PC-9 (cell line): Measurements from ENCODE around the gene MYH14. TPM values are rescaled to one million over a fixed set of nuclear protein-coding genes. Genes with fewer than 3 reads are reported as not detected.

Experiments
- BruUV-seq: library from RNA; stranded (reverse); fragments of 400-500 nt; replicated peaks from 2 replicates; lab custom pipeline; 2021; lab: Mats Ljungman, UMichigan
- CTCF ChIA-PET: fragments of 300-600 bp; sonication (Branson Sonifier 250); formaldehyde crosslinking; loops from one replicate; lab custom pipeline; 2022; ENCODE audit warnings: antibody characterized with exemption; lab: Charles Lee
- POLR2A ChIA-PET: fragments of 300-600 bp; sonication (Branson Sonifier 250); formaldehyde crosslinking; loops from one replicate; lab custom pipeline; 2022; ENCODE audit warnings: antibody characterized with exemption; ENCODE audit not compliant: unreplicated experiment; lab: Charles Lee
- DNase-seq, 2 experiments: peaks; one replicate each; pipeline versions ENCODE4 v3.0.0 to v3.0.0-alpha.2; 2015 to 2022; ENCODE audit warnings: mixed read lengths in 1 of 2
- H2AFZ ChIP-seq: fragments of 200-600 bp; sonication (generic); 2 replicates; pipeline ENCODE4 v1.8.1; 2017; ENCODE audit warnings: antibody characterized with exemption
- H3F3A ChIP-seq: fragments of 200-600 bp; sonication (generic); 2 replicates; pipeline ENCODE4 v1.8.1; 2017; ENCODE audit warnings: antibody characterized with exemption, mild to moderate bottlenecking, low read depth; ENCODE audit not compliant: insufficient read depth
- H3K27ac ChIP-seq: fragments of 200-600 bp; sonication (generic); 2 replicates; pipeline ENCODE4 v1.6.1; 2016; ENCODE audit warnings: mixed run types
- H3K27me3 ChIP-seq: fragments of 200-600 bp; sonication (generic); 2 replicates; pipeline ENCODE4 v1.6.1; 2016; ENCODE audit warnings: low read depth, mixed run types; ENCODE audit not compliant: insufficient read depth
- H3K36me3 ChIP-seq: fragments of 200-600 bp; sonication (generic); 2 replicates; pipeline ENCODE4 v1.6.1; 2016; ENCODE audit warnings: low read depth, mixed run types
- H3K4me1 ChIP-seq: fragments of 200-600 bp; sonication (generic); replicated peaks from 2 replicates; pipeline ENCODE4 v1.6.1; 2016; ENCODE audit warnings: mixed run types; ENCODE audit not compliant: insufficient read depth
- H3K4me2 ChIP-seq: fragments of 200-600 bp; sonication (generic); 2 replicates; pipeline ENCODE4 v1.6.1; 2017; ENCODE audit warnings: mixed run types
- H3K4me3 ChIP-seq: fragments of 200-600 bp; sonication (generic); 2 replicates; pipeline ENCODE4 v1.6.1; 2016; ENCODE audit warnings: mixed run types
- H3K79me2 ChIP-seq: fragments of 200-600 bp; sonication (generic); 2 replicates; pipeline ENCODE4 v1.6.1; 2017; ENCODE audit warnings: low read depth, mixed run types
- H3K9me2 ChIP-seq: fragments of 200-600 bp; sonication (generic); 2 replicates; pipeline ENCODE4 v1.8.1; 2017; ENCODE audit warnings: mild to moderate bottlenecking; ENCODE audit not compliant: insufficient read depth
- H3K9me3 ChIP-seq: fragments of 200-600 bp; sonication (generic); 2 replicates; pipeline ENCODE4 v1.8.1; 2016; ENCODE audit warnings: low read depth; ENCODE audit not compliant: insufficient read depth
- H4K20me1 ChIP-seq: fragments of 200-600 bp; sonication (generic); 2 replicates; pipeline ENCODE4 v1.8.1; 2017; ENCODE audit not compliant: insufficient read depth
- CTCF ChIP-seq: fragments of 200-600 bp; sonication (generic); conservative IDR thresholded peaks from 2 replicates; pipeline ENCODE4 v1.6.1; 2017; ENCODE audit warnings: mixed run types, antibody characterized with exemption, mild to moderate bottlenecking, moderate library complexity
- EZH2 ChIP-seq: fragments of 200-600 bp; sonication (generic); IDR thresholded peaks from 2 replicates; pipeline ENCODE4 v1.8.0; 2017; ENCODE audit warnings: antibody characterized with exemption, low read depth
- intact Hi-C: fragments of 100-400 bp; cut with micrococcal nuclease; formaldehyde crosslinking; loops from one replicate; pipeline ENCODE4 v1.10.0; 2022; ENCODE audit not compliant: unreplicated experiment
- total RNA-seq: library from RNA; stranded (reverse); gene quantifications from 2 replicates; pipeline ENCODE4 v1.2.3, GENCODE V29; 2021

The MYH14 gene
- total RNA-seq, 1 experiment from 2014 or later: 115 TPM

- Histone ChIP-seq H3K9me2 (no peaks in the 10 kb centered on the region), H2AFZ (no peak overlapping the region), H3K9me3 (no peaks in the 10 kb centered on the region), H4K20me1 (0 out of 2 replicates have a peak, but pooled peaks cover 2% of the 10 kb centered on the region), H3K27me3 (no peaks in the 10 kb centered on the region), H3F3A (0 out of 2 replicates have a peak, but pooled peaks cover 3% of the 10 kb centered on the region), H3K36me3 (peaks cover 8% of the 10 kb centered on the region; the same call in 1 of the 2 replicates), H3K4me1 (no peaks in the 10 kb centered on the region), H3K4me3 (no peak overlapping the region), H3K27ac (no peak overlapping the region), H3K79me2 (no peaks in the 10 kb centered on the region), H3K4me2 (no peak overlapping the region)
- POLR2A ChIA-PET: no interaction called here
- TF ChIP-seq EZH2: no peak
- no peak for TF ChIP-seq CTCF
- no peak for DNase-seq
- no TSS peak for BruUV-seq
- intact Hi-C loops: no loop called here
- CTCF ChIA-PET: no interaction called here
Observed at GRCh38 chr19:50292216-50292827, 88.9 kb downstream of the MYH14 start.

- Histone ChIP-seq H4K20me1 (0 out of 2 replicates have a peak, but pooled peaks cover 2% of the 10 kb centered on the region), H3K4me2 (no peak overlapping the region), H3K27ac (no peak overlapping the region), H3K4me3 (no peak overlapping the region), H3K27me3 (no peaks in the 10 kb centered on the region), H3K4me1 (no peaks in the 10 kb centered on the region), H3F3A (0 out of 2 replicates have a peak, but pooled peaks cover 3% of the 10 kb centered on the region), H3K36me3 (no peaks in the 10 kb centered on the region), H3K79me2 (no peaks in the 10 kb centered on the region), H3K9me3 (no peaks in the 10 kb centered on the region), H3K9me2 (no peaks in the 10 kb centered on the region), H2AFZ (no peak overlapping the region)
- ChIA-PET POLR2A (no interaction called here), CTCF (no interaction called here)
- no peak for TF ChIP-seq EZH2
- no peak for TF ChIP-seq CTCF
- DNase-seq: no peak
- intact Hi-C loops: no loop called here
- BruUV-seq: no TSS peak
Observed at GRCh38 chr19:50293263-50294004, 90.0 kb downstream of the MYH14 start.

GRCh38 chr19:50300051-50300450 is 96.6 kb downstream of the MYH14 start:
- H3F3A ChIP-seq: peaks cover 17% of the 10 kb centered on the region
- POLR2A ChIA-PET: interaction anchor here (0.7 kb wide), 1 partner anchor 21 kb away, joined by 9 read pairs; no protein-coding TSS in a partner anchor
- H3K79me2 ChIP-seq: no peaks in the 10 kb centered on the region
- intact Hi-C loops: no loop called here
- DNase-seq: no peak
- H3K9me3 ChIP-seq: no peaks in the 10 kb centered on the region
- H3K4me1 ChIP-seq: peaks cover 17% of the 10 kb centered on the region
- H3K36me3 ChIP-seq: peaks cover 7% of the 10 kb centered on the region; the same call in 1 of the 2 replicates
- H3K27ac ChIP-seq: no peak overlapping the region; the same call in 1 of the 2 replicates
- CTCF ChIA-PET: no interaction called here
- no peaks in the 10 kb centered on the region for H3K27me3 ChIP-seq
- H2AFZ ChIP-seq: no peak overlapping the region
- no TSS peak for BruUV-seq
- no peak overlapping the region for H3K4me3 ChIP-seq
- H3K9me2 ChIP-seq: no peaks in the 10 kb centered on the region
- H3K4me2 ChIP-seq: no peak overlapping the region
- TF ChIP-seq CTCF: no peak
- TF ChIP-seq EZH2: no peak
- no peaks in the 10 kb centered on the region for H4K20me1 ChIP-seq
